NCI-H2081 (cell line): ENCODE measurements around the gene CENPQ.
A peak's percentile ranks its signal among the peaks of the same experiment; 100 is the strongest.

ENCODE experiments used
- DNase-seq, 2 experiments: peaks; one replicate each; lab custom pipeline; 2025; lab: John Stamatoyannopoulos, UW

The CENPQ gene

DNA sequence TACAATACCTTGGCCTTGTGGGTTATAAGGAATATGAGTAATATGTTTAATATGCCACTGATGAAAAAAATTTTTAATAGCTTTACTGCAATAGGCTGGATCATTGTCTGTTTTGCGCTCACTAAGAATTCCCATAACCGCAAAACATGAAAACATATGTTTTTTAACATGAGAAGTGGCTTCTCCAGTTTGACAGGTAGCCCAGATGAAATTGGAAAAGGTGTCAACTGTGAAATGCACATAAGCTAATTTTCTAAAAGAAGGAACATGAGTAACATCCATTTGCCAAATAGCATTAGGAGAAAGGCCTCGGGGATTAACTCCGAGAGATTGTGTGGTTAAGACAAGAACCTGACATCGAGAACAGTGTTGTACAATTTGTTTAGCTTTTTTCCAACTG is 41.5 kb downstream of the CENPQ start:
- no peak for DNase-seq

DNA sequence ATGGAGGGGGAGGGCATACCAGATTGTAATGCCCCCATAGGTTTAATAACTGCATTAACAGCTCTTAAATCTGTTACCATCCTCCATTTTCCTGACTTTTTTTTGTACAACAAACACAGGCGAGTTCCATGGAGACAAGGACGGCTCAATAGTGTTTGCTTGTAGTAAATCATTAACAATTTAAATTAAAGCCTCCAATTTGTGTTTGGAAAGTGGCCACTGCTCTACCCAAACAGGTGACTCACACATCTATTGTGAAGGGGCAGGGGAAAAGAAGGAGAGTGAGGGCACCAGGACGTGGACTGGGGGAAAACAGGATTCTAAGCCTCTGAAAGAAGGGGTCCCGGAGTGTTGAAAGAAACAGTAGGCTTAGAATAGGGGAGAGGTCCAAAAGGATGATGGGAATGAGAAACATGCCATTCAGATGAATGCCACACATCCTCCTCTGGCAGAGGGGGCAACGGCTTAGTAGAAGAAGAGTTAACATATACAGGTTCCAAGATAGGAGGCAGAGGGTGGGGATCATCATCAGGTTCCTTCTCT is 43.5 kb downstream of the CENPQ start:
- no peak for DNase-seq

DNA sequence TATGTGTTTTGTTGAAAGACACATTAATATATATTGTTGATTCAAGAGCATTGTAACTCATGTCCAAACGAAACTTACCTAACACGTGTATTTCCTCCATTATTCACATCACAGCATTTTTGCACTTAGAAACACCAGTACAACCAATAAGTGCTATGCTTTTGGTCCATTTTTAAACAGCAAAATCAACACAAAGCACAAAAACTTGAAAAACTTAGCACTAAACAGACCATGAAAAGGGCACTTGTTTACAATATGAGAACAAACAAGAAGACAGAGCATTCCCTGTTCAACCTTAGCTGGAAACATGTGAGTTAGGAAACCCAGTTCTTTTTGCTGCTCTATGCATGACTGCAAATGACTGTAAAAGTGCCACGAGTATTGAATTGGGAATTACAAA is 46.2 kb downstream of the CENPQ start:
- no peak for DNase-seq

DNA sequence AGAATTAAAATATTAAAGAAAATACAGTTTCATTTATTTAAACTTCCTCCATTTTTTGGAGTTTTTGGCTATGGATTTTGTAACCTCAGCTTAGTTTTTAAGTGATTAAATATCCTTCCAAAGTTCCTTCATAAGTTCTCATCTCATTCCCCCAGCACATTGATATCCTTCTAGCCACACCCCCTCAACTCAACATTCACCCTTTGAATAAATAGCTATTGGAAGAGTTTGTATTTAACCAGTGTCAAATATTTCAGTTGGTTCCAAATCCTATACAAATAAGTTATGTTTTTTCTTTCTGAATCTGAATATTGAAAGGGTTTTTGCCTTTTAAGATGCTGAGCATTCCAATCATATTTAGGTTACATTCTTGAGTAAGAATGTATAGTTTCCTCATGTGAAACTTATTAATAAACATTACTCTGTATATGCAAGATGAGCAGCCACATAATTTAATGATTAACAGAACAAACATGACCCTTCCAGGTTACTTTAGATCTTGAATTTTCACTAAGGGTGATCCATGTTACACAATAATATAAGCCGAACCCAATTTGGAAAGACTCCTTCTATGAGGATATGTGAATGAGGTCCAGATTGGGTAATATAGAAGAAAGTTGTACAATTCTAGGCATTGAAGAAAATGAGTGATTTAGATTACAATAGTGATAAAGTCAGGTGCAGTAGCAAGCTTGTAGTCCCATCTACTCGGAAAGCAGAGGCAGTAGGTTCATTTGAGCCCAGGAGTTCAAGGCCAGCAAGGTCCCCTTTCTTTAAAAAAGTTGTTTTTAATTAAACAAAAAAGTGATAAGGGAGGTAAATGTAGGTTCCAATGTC is 50.2 kb downstream of the CENPQ start:
- no peak for DNase-seq

DNA sequence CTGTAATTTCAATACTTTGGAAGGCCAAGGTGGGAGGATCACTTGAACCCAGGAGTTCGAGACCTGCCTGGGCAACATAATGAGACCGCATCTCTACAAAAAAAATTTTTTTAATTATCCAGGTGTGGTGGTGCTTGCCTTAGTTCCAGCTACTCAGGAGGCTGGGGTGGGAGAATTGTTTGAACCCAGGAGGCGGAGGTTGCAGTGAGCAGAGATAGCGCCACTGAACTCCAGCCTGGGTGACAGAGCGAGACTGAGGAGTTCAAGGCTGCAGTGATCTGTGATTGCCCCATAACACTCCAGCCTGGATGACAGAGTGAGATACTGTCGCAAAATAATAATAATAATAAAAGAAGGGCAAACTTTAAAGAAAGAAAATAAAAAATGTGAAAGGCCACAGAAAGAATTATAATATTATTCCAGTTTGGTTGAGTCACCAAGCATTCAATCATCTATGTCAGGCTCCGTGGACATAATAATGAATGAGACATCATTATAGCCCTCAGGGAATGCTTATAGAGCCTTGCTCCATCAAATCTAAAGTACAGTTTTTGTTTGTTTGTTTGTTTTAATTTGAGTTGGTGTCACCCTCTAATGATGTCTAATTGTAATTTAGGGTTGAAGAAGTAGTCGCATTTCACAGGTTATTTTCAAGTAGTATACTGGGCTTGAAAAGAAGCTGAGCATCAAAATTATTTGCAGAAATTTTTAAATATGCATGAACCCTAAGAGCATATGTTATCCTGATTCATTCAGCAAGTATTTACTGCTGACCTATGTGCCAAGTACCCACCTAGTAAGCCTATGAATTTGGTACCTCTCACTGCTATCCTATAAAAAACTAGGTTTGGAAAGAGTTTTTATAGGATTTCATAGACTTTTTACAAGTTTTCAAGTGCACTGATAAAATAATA is 51.7 kb downstream of the CENPQ start:
- no peak for DNase-seq

DNA sequence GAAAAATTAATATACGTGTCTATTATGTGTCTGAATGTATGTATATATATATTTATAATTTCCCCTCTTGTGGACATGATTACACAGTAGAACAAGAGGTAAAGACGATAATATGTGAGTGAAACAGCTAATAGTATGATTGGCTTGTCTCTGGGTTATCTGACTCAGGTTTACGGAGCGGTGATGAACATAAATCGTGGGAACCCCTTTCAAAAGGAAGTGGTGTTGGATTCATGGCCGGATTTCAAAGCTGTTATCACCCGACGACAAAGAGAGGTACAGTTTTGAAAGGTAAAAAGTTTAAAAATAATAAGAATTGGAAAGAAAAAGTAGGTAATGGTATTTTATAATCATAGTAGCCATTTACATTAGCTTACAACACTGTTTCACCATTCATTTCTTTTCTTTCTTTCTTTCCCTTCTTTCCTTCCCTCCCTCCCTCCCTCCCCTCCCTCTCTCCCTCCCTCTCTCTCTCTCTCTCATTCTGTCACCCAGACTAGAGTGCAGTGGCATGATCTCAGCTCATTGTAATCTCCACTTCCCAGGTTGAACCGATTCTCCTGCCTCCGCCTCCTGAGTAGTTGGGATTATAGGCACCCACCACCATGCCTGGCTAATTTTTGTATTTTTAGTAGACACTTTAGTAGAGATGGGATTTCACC is 52.4 kb downstream of the CENPQ start:
- DNase-seq: no peak

DNA sequence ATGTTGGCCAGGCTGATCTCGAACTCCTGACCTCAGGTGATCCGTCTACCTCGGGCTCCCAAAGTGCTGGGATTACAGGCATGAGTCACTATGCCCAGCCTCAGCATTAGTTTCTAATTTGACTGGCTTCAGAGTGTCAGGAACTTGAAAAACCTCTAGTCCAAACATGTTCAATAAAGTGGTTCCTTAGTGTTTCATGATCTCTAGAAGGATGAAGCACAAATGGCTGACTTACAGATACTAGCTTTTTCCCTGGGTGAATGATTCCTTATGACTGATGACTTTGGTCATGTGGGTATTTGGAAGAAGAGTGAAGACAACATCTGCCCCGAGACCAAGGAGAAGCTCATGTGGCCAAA is 53.0 kb downstream of the CENPQ start:
- DNase-seq: no peak

DNA sequence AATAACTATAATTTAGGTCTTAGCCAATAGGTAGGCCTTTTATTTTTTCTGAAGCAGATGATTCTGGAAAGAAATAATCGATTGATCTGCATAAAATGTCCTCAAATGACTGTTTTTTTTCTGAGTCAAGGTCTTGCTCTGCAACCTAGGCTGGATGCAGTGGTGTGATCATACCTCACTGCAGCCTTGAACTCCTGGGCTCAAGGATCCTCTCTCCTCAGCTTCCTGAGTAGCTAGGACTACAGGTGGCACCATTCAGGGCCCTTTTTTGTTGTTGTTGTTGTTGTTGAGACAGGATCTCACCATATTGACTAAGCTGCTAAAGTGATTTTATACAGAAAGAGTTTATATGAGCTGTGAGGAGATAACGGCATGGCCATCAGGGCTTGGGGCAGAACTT is 54.7 kb downstream of the CENPQ start:
- DNase-seq: no peak

DNA sequence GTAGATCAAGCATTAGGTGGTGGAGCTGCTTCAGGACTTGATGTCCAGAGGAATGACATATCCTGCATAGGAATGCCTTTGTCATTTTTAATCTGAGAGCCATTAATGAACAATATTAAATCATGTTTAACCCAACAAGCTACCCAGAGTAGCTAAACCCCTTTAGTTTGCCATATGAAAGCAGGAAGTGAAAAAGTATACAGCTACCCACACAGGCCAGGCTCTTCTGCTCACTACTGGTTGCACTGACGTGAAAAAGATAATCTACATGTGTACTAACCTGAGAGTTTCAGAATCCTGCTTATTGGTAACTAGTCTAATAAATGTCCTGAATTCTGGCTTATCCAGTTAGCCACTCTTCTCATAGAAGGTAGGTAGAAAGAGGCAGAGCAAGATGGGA is 56.5 kb downstream of the CENPQ start:
- no peak for DNase-seq

DNA sequence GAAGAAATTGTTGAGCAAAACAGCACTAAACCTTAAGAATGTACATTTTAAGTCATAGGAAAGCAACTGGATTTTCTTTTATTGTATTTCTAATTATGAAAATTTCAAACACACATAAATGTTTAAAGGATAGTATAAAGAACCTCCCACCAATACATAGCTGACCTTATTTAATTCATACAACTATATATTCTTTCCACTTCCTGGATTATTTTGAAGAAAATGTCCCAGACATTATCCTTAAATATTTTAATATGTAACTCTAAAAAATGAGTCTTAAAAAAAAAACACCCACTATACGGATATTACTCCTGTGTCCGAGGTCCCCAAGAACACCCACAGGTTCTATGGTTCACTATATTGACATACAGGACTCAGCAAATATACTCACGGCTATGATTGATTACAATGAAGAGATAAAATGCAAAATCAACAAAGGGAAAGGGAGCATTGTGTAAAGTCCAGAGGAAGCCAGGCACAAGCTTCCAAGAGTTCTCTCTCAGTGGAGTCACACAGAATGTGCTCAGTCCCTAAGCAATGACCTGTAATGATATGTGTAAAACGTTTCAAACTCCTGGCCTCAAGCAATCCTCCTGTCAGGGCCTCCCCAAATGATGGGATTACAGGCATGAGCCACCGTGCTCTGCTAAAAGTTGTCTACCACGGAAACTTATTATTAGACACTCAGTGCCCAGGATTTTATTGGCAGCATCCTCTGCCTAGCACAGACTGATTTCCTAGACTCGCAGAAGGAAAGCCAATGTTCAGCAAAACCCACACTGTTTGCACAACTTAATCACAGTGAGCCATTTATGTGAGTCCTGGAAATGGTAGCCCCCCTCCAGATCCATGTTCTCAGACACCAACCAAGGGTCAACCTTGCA is 59.8 kb downstream of the CENPQ start:
- DNase-seq: peak in 1 of 2 experiments; percentile 26

DNA sequence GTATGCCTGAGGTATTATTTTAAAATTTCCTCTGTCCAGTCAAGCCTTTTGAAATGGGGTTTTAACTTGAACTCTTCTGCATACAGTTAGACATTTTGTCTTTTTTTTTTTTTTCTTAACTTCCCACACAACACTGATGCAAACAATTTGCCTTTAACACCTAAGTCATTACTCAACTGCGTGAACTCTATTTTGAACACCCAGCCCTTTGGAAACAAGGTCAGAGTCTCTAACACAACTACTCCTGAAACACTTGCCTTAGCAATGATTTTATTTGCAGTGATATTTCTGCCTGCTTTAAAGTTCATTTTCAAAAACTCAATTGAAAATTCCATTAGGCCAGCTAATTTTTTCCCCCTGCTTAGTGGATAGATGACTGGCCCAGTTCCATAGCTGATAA is 60.7 kb downstream of the CENPQ start:
- DNase-seq: no peak

DNA sequence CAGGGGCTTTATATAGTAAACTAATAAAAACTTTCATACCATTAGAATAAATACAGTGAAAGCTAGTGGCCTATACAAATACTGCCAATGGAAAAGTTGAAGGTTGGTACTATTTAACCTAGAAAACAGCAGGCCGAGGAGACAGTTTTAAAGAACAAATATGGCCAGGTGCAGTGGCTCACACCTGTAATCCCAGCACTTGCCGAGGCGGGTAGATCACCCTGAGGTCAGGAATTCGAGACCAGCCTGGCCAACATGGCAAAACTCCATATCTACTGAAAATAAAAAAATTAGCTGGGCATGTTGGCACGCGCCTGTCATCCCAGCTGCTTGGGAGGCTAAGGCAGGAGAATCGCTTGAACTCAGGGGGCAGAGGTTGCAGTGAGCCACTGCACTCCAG is 61.4 kb downstream of the CENPQ start:
- DNase-seq: no peak

DNA sequence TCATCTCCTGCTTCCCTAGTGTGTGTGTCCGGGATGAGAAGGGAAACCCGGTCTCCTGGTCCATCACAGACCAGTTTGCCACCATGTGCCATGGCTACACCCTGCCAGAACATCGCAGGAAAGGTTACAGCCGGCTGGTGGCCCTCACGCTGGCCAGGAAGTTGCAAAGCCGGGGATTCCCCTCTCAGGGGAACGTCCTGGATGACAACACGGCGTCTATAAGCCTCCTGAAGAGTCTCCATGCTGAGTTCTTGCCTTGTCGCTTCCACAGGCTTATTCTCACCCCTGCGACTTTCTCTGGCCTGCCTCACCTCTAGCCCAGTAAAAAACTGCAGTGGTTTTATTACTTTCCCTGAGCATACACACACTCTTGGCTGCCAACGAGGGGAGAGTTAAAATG is 63.4 kb downstream of the CENPQ start:
- no peak for DNase-seq

DNA sequence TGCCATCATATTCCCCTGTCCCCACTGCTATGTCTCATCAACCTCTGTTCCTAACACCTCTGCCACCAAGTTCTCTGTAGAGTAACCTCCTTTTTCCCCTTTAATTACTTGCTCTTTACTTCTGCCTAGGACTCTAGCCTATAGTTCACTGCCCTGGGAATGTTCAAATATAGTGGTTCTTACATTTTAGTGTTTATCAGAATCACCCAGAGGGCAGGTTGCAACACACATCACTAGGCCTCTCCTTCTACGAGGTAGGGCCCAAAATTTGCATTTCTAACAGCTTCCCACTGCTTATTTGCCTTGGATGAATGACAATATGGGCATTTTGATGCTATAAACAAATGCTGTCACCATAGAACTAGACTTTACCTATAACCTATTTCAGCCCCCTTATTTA is 64.2 kb downstream of the CENPQ start:
- DNase-seq: no peak

DNA sequence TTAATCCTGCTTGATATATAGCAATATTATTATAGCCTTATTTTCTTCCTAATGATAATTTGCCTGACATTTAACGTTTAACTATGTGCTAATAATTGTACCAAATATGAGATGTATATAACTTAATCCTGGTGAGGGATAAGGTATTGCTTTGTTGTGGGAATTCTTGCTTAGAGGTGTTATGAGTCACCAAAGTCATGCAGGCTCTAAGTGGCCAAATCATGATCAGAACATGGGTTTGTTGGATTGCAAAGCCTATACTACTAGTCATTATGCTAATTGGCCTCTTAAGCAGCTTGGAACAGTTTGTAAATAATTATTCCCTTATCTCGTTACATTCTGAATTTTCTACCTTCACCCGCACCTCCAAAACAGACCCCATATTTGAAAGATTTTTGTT is 65.4 kb downstream of the CENPQ start:
- DNase-seq: no peak

DNA sequence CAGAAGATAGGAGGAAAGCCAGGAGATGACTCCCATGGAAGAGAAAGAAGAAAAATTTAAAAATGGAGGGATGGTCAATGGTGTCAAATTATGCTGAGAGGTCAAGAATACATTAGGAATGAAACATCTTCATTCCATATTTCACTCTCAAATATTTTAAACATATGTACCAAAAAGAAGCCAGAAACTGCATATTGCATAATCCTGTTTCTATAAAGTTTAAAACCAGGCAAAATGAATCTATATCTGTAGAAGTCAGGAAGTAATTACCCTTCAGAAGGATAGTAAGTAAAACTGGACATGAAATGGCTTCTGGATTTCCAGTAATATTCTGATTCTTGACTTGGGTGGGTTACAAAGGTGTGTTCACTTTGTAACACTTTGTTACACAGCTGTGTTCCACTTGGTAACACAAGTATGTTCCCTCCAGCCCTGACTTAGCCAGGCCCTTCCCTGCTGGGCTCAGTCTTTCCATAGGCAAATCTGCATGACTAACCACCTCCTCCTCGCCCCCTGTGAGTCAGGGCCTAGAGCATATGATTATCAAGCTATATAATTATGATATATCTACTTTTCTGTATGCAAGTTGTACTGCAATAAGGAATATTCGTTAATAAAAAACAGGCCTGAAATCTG is 67.1 kb downstream of the CENPQ start:
- no peak for DNase-seq

DNA sequence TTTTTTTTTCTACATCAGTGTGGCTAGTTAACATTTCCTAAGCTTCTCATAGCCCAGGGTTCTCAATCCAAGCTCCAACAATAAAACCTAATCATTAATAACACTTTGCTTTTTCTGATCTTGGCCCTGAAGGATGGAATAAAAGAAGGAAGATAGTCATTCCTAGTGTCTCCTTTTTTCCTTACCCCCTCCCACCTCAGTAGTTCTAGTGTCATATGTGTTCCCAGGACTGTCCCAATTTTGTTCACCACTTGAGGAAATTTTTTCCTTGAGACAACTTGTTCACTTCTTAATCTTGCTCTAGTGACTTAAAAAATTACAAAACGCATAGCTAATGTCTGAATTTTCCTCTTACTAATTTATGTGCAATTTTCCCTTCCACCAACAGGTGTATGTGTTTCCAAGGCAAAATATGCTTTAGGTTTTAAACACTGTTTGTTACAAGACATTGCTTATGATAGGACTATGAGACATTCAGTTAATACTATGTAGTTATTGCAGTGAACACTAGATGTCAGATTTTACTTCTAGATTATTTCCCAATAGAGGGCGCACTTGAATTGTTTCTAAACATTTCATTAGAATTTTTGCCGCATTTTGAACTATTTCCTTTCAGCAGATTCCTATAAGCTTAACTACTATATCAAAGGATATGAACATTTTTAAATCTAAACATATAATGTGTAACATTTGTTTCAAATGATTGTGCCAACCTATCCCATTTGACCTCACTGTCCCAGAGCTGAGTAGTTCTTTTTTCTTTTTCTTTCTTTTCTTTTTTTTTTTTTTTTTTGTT is 68.8 kb downstream of the CENPQ start:
- peak; percentile 27 to 66 for DNase-seq

DNA sequence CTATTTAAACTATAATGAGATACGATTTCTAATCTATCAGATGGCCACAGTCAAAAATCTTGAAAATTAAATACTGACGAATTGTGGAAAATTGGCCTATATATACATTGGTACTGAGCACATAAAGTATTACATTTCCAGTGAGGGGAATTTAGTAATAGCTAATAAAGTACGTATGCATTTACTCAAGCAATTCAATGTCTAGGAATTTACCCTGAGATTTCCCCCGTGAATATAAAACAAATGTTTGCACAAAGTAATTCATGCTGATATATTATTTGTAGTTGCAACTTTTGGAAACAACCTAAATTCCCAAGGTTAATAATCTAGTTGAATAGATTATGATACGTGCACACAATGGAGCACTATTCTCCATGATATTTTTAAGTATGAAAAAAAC is 72.6 kb downstream of the CENPQ start:
- DNase-seq: no peak

DNA sequence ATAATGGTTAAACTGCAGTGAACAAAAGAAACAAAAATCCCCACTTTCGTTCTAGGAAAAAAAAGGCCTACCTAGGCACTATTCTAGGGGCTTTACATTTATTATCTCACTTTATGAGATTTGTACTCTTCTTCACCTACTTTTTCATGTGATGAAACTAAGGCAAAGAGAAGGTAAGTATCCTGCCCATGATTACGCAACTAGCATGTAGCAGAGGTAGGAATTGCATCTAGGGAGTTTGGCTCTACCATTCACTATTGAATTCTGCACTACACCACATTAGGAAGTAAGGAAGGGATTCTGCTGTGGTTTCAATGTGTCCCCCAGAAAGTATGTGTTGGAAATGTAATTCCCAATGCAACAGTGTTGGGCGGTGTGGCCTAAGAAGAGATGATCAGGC is 75.9 kb downstream of the CENPQ start:
- no peak for DNase-seq

DNA sequence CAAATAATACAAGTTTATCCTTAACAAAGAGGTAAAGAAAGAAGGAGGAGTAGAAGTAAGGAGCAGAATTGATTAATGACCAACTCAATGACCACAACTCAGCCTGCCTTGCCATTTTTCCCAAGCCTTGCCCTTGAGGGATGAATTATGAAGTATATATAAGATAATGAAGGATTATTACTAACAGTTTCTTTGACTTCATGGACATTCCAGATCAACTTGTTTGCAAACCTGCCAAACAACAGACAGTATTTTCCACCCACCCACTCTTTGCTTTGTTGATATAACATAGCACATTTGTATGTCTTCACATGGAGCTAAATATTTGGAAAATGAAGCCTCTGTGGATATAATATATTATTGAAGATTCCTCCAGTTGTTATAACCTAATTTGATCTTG is 77.4 kb downstream of the CENPQ start:
- DNase-seq: no peak
